GM19023 (cell line): ENCODE data around the gene PRX.
A peak's percentile ranks its signal among the peaks of the same experiment; 100 is the strongest.

Experiments
- ATAC-seq: cut with Tn5 transposase; IDR thresholded peaks from one replicate; pipeline ENCODE4 v1.9.1; 2021; ENCODE audit warnings: mild to moderate bottlenecking, moderate library complexity; ENCODE audit not compliant: unreplicated experiment

The PRX gene

GRCh38 chr19:40366697-40367561, 46.2 kb downstream of the PRX start:
- ATAC-seq = no peak

DNA sequence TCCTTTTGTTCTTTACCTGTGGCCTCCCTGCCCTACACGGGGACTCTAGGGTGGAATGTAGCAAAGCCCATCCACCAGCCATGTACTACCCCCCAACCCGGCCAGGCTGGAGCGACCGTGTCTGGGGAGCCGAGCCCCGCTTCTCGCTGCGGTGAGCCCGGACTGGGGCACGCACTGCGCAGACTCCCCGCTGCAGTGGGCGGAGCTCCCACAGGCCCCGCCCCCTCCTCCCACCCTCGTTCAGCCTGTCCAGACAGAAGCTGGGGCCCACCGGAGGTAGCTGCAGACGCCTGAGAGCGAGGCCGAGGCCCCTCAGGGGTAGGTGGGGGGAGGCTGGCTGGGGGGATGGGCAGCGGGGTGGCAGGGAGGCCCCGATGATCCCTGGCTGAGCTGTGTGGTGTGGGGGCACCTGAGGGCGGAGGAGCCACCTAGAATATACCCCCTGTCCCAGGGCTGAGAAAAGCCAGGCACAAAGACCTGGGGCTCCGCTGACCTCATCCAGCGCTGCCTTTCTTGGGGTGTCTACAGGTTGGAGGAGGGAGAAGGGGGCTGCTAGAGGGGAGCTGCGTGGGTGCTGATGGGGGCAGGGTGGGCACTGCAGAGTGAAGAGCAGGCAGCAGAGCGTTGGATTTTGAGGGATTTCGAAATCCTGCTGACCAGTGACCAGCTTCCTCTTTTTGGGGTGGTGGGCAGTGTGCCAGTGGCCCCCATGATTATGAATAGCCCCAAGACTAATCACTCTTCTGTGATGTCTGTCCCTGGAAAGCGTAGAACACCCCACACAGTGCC, 47.4 kb downstream of the PRX start:
- no peak for ATAC-seq

- ATAC-seq = no peak
Measured at GRCh38 chr19:40365010-40365409, 48.2 kb downstream of the PRX start.

DNA sequence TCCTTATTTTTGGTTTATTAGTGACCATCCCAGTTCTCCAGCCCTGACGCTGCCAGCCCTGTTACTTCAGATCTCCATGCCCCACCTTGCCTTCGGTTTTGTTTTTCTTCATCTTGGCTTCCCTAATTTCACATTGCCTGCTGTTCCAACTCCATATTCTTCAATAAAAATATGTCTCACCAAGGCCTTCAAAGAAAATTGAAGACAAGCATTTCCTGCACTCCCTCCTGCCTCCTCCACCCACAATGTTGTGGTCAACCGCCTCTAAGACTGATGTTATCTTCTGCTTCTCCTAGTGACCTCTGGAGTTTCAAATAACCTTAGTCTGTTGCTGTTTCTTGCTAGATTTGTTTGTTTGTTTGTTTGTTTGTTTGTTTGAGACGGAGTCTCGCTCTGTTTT, 50.1 kb downstream of the PRX start:
- ATAC-seq = no peak

GRCh38 chr19:40362160-40362559, 51.0 kb downstream of the PRX start:
- no peak for ATAC-seq

DNA sequence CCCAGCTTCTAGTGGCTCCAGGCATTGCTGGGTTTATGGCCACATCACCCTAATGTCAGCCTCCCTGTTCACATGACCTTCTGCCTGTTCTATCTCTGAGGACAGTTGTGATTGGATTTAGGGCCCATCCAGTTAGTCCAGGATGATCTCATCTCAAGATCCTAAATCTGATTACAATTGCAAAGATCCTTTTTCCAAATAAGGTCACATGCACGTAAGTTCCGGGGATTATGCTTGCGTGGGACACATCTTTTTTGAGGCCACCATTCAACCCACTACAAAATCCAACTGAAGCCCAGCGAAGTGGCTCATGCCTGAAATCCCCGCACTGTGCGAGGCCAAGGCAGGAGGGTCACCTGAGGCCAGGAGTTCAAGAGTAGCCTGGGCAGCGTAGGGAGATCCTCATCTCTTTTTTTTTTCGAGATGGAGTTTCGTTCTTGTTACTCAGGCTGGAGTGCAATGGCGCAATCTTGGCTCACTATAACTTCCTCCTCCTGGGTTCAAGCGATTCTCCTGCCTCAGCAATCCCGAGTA, 52.4 kb downstream of the PRX start:
- ATAC-seq = no peak

- no peak for ATAC-seq
Measured at GRCh38 chr19:40360020-40360707, 53.0 kb downstream of the PRX start.

GRCh38 chr19:40358773-40359172, 54.4 kb downstream of the PRX start:
- ATAC-seq = no peak

GRCh38 chr19:40357640-40358039, 55.5 kb downstream of the PRX start:
- no peak for ATAC-seq

DNA sequence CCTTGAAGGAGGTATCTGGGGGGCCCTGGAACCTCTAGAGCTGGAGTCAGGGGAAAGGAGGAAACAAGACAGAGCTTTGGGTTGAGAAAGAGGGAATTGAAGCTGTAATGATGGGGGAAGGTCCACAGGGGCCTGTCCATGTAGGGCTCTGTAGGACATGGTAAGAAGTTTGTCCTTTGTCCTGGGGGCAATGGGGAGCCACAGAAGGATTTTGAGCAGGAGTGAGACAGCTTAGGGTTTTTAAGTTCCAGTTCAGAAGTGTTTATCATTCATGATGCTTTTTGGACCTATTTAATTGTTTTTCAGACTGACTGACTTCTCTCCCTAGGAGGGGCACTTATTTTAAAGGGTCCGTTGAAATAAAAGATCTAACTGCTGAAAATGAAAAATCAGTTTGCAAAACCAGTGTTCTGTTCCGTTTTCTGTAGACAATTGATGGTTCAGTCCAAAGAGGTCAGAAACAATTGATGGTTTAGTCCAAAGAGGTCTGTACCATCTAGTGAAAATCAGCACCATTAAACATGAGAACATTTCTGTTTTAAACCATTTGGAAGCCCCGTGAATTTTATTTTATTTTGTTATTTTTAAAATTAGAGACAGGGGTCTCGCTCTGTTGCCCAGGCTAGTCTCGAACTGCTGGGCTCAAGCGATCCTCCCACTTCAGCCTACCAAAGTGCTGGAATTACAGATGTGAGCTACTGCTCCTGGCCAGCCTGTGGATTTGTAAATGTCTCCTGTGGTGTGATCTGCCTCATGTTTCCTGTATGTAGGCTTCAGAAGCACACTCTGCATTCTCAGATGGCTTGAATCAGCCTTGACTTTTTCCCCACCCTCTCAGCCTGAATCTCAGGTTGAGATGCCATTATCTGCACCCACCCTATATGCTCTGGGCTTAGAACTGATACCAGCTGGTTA, 56.2 kb downstream of the PRX start:
- no peak for ATAC-seq

DNA sequence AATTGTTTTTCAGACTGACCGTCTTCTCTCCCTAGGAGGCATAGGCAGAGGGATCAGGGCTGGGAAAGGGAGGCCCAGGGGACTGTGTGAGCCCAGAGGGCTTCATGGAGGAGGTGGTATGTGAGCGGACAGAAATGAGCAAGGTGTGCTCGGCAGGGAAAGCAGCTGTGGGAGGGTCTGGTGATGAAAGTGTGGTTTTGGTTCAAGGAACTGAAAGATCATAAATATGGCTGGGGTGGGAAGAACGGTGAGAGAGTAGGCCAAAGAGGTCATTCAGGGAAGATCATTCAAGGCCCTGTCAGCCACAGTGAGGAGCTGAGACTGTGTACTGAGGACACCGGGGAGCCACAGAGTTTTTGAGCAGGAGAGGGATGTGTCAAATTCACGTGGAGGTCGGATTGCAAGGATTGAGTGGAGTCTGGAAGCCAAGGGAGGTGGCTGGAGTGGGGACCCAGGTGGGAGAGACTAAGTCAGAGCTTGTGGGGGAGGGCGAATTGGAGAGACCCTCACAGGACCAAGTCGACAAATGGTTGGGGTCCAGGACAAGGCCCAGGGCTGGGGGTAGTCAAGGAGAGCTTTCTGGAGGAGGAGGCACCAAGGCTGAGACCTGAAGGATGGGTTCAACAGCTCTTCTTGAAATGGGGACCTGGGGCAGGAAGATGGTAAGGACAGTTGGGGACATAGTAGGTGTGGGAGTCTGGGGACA, 57.0 kb downstream of the PRX start:
- ATAC-seq = no peak

DNA sequence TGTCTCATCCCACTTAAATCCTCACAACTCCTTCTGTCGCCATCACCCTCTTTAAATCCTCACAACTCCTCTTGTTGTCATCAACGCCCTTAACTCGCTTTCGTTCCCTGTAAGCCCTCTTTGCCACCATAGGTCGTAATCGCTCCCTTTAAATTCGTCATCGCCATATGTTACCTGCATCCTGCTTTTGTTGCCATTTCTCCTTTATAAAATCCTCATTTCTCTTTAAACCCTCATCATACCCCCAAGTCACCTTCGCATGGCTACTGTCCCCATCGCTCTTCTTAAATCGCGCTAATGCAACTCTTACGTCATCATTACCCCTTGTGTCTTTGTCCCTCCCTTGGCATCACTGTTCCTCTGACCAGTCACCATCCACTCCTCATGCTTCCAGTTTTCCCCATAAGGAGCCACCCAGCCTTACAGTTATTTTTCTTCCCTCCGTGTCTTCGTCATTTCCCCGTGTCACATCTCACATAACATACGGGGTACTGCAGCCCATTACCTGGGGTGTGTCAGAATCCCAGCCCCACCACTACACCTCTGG, 64.1 kb downstream of the PRX start:
- ATAC-seq = no peak

DNA sequence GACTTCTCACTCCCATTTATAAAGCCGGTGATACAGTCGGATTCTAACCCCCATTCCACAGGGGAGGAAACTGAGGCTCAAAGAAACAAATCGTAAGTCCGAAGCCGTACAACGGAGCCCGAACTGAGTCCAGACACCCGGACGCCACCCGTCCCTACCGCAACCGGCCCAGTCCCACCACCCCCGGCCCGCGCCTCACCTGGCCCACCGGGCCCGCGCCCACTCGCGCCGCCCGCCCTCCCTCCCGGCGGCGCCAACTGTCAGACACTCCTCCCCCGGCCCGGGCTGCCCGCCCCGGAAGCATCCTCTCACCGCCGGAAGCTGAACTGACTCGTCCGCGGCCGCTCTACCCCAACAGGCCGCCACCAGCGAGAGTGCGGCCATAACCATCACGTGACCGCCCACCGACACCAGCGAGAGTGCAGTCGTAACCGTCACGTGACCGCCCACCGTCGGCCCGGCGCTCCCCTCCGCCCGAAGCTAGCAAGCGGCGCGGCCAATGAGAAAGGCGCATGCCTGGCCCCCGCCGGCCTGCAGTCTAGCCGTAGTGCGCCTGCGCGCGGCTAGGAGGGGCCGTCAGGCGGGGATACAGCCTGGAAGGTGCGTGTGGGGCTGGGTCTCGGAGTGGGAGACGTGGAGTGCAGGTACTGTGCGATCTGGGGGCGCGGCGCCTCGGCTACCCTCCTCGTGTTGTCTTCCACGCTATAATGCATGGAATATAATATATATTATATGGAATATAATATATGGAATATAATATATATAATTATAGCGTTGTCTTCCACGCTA, 64.9 kb downstream of the PRX start, which contains the start of the genes C19orf47 and PLD3:
Gene C19orf47 (minus strand): TSS at position 273 of the 789 bp plus-strand sequence. CDS start 6,540 bp downstream, outside the sequence.
Gene PLD3 (plus strand): TSS at position 571 of the 789 bp plus-strand sequence. CDS start 17,789 bp downstream, outside the sequence.
- peak; percentile 93 for ATAC-seq

- ATAC-seq = no peak
Measured at GRCh38 chr19:40344422-40344821, 68.8 kb downstream of the PRX start.
